ENCODE results near the gene HOXC6.

Gene HOXC6

GRCh38 chr12:54011665-54012532 is 16.3 kb upstream of the HOXC6 start:
- H3K4me1 ChIP-seq (ENCODE audit: control insufficient read depth, insufficient read depth, low read length) = peaks cover 11% of the 10 kb centered on the region
- H3K27me3 ChIP-seq (ENCODE audit: control insufficient read depth in 1 of 2, insufficient read depth in 2 of 2, low read length in 2 of 2) = peaks cover 80 to 90% of the 10 kb centered on the region in 2 donors
- no peak overlapping the region for H3K27ac ChIP-seq (ENCODE audit: low read length)

GRCh38 chr12:54012631-54013409 is 15.4 kb upstream of the HOXC6 start:
- no peaks in the 10 kb centered on the region for H3K36me3 ChIP-seq (ENCODE audit: control insufficient read depth in 2 of 2, insufficient read depth in 2 of 2, low read length in 2 of 2)
- no peak overlapping the region for H3K4me3 ChIP-seq (ENCODE audit: low read length in 2 of 2)
- no peak overlapping the region for H3K9ac ChIP-seq (ENCODE audit: low read length in 2 of 2)
- peaks cover 76 to 87% of the 10 kb centered on the region in 2 donors for H3K27me3 ChIP-seq (ENCODE audit: control insufficient read depth in 1 of 2, insufficient read depth in 2 of 2, low read length in 2 of 2)
- H3K9me3 ChIP-seq (ENCODE audit: control insufficient read depth in 2 of 2, low read length in 2 of 2) = no peaks in the 10 kb centered on the region
- H3K4me1 ChIP-seq (ENCODE audit: control insufficient read depth, insufficient read depth, low read length) = peaks cover 13% of the 10 kb centered on the region
- H3K27ac ChIP-seq (ENCODE audit: low read length) = no peak overlapping the region

More at GRCh38 chr12:54011665-54012532, 16.3 kb upstream of the HOXC6 start:
- no peak overlapping the region for H3K4me3 ChIP-seq (ENCODE audit: low read length in 2 of 2)
- H3K36me3 ChIP-seq (ENCODE audit: control insufficient read depth in 2 of 2, insufficient read depth in 2 of 2, low read length in 2 of 2) = no peaks in the 10 kb centered on the region
- H3K9me3 ChIP-seq (ENCODE audit: control insufficient read depth in 2 of 2, low read length in 2 of 2) = no peaks in the 10 kb centered on the region
- no peak overlapping the region for H3K9ac ChIP-seq (ENCODE audit: low read length in 2 of 2)

GRCh38 chr12:54014377-54015017 is 13.7 kb upstream of the HOXC6 start:
- peak overlapping the region in 1 of 2 donors; percentile 29 for H3K4me3 ChIP-seq (ENCODE audit: low read length in 2 of 2)
- no peaks in the 10 kb centered on the region for H3K36me3 ChIP-seq (ENCODE audit: control insufficient read depth in 2 of 2, insufficient read depth in 2 of 2, low read length in 2 of 2)
- no peaks in the 10 kb centered on the region for H3K9me3 ChIP-seq (ENCODE audit: control insufficient read depth in 2 of 2, low read length in 2 of 2)
- peaks cover 75 to 88% of the 10 kb centered on the region in 2 donors for H3K27me3 ChIP-seq (ENCODE audit: control insufficient read depth in 1 of 2, insufficient read depth in 2 of 2, low read length in 2 of 2)
- no peak overlapping the region for H3K9ac ChIP-seq (ENCODE audit: low read length in 2 of 2)
- H3K27ac ChIP-seq (ENCODE audit: low read length) = no peak overlapping the region
- peaks cover 17% of the 10 kb centered on the region for H3K4me1 ChIP-seq (ENCODE audit: control insufficient read depth, insufficient read depth, low read length)

GRCh38 chr12:54015018-54015931 is 13.0 kb upstream of the HOXC6 start:
- H3K4me1 ChIP-seq (ENCODE audit: control insufficient read depth, insufficient read depth, low read length) = peaks cover 15% of the 10 kb centered on the region
- H3K27me3 ChIP-seq (ENCODE audit: control insufficient read depth in 1 of 2, insufficient read depth in 2 of 2, low read length in 2 of 2) = peaks cover 74 to 88% of the 10 kb centered on the region in 2 donors
- H3K27ac ChIP-seq (ENCODE audit: low read length) = no peak overlapping the region
- H3K9ac ChIP-seq (ENCODE audit: low read length in 2 of 2) = no peak overlapping the region
- no peak overlapping the region for H3K4me3 ChIP-seq (ENCODE audit: low read length in 2 of 2)
- H3K36me3 ChIP-seq (ENCODE audit: control insufficient read depth in 2 of 2, insufficient read depth in 2 of 2, low read length in 2 of 2) = no peaks in the 10 kb centered on the region
- no peaks in the 10 kb centered on the region for H3K9me3 ChIP-seq (ENCODE audit: control insufficient read depth in 2 of 2, low read length in 2 of 2)

DNA sequence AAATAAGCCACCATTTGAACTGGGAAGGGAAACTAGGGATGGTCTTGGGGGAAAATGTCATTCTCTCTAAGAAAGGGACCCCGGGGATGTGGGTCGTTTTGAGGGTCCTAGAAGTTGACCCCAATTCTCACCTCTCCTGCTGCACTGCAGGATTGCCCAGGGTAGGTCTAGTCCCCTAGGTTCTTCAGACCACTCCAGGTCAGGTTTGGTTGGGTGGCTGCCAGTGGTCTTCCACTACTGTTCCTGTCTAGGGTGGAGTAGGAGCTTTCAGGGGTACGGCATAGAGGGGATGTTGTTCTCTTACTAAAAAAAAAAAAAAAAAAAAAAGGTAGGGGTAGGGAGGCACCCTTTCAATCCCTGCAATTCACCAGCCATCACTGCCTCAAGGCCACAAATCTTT is 12.2 kb upstream of the HOXC6 start:
- peaks cover 15% of the 10 kb centered on the region for H3K4me1 ChIP-seq (ENCODE audit: control insufficient read depth, insufficient read depth, low read length)
- no peaks in the 10 kb centered on the region for H3K36me3 ChIP-seq (ENCODE audit: control insufficient read depth in 2 of 2, insufficient read depth in 2 of 2, low read length in 2 of 2)
- no peak overlapping the region for H3K9ac ChIP-seq (ENCODE audit: low read length in 2 of 2)
- peaks cover 74 to 88% of the 10 kb centered on the region in 2 donors for H3K27me3 ChIP-seq (ENCODE audit: control insufficient read depth in 1 of 2, insufficient read depth in 2 of 2, low read length in 2 of 2)
- no peak overlapping the region for H3K27ac ChIP-seq (ENCODE audit: low read length)
- H3K4me3 ChIP-seq (ENCODE audit: low read length in 2 of 2) = no peak overlapping the region
- H3K9me3 ChIP-seq (ENCODE audit: control insufficient read depth in 2 of 2, low read length in 2 of 2) = no peaks in the 10 kb centered on the region

DNA sequence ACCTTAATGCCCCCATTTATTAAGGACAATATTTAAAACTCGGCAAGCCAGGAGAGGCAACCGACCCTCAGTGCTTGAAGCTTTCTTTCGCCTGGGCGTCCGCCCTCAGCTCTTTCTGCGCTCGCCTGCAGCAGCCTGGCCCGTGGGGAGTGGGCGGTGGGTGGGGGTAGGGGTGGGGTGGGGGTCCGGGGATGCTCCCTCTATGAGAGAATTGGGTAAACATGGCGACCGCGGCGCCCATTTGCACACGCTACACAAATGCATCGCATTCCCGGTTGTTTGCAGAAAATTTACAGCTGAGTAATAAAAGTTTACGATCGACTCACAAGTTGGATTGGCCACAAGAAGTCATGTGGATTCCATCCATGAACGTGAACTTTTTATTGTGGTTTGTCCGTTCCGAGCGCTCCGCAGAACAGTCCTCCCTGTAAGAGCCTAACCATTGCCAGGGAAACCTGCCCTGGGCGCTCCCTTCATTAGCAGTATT is 11.7 kb upstream of the HOXC6 start:
- no peak overlapping the region for H3K9ac ChIP-seq (ENCODE audit: low read length in 2 of 2)
- peaks cover 14% of the 10 kb centered on the region for H3K4me1 ChIP-seq (ENCODE audit: control insufficient read depth, insufficient read depth, low read length)
- no peaks in the 10 kb centered on the region for H3K36me3 ChIP-seq (ENCODE audit: control insufficient read depth in 2 of 2, insufficient read depth in 2 of 2, low read length in 2 of 2)
- H3K27ac ChIP-seq (ENCODE audit: low read length) = no peak overlapping the region
- H3K27me3 ChIP-seq (ENCODE audit: control insufficient read depth in 1 of 2, insufficient read depth in 2 of 2, low read length in 2 of 2) = peaks cover 75 to 88% of the 10 kb centered on the region in 2 donors
- H3K9me3 ChIP-seq (ENCODE audit: control insufficient read depth in 2 of 2, low read length in 2 of 2) = no peaks in the 10 kb centered on the region
- no peak overlapping the region for H3K4me3 ChIP-seq (ENCODE audit: low read length in 2 of 2)

DNA sequence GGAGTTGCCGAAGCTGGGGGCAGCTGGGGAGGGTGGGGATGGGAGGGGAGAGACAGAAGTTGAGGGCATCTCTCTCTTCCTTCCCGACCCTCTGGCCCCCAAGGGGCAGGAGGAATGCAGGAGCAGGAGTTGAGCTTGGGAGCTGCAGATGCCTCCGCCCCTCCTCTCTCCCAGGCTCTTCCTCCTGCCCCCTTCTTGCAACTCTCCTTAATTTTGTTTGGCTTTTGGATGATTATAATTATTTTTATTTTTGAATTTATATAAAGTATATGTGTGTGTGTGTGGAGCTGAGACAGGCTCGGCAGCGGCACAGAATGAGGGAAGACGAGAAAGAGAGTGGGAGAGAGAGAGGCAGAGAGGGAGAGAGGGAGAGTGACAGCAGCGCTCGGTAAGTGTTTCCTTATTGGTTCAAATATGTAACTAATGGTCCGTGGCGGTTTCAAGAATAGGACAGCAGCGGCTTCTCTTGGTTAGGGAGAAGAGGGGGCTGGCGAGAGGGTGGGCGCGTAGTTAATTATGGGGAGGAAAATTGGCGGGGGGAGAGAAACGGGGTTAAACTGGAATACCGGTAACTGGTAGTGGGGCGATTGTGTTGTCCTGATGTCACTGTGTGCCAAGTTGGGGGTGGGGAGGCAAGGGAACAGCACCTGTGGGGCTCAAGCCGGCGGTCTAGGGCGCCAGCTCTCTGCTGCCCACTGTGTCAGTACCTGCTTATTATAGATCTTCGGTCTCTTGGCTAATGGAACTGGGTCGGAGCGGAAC is 11.0 kb upstream of the HOXC6 start:
- H3K36me3 ChIP-seq (ENCODE audit: control insufficient read depth in 2 of 2, insufficient read depth in 2 of 2, low read length in 2 of 2) = no peaks in the 10 kb centered on the region
- peak overlapping the region; percentile 46 to 61 for H3K4me3 ChIP-seq (ENCODE audit: low read length in 2 of 2)
- no peak overlapping the region for H3K9ac ChIP-seq (ENCODE audit: low read length in 2 of 2)
- H3K9me3 ChIP-seq (ENCODE audit: control insufficient read depth in 2 of 2, low read length in 2 of 2) = no peaks in the 10 kb centered on the region
- no peak overlapping the region for H3K27ac ChIP-seq (ENCODE audit: low read length)
- peaks cover 78 to 87% of the 10 kb centered on the region in 2 donors for H3K27me3 ChIP-seq (ENCODE audit: control insufficient read depth in 1 of 2, insufficient read depth in 2 of 2, low read length in 2 of 2)
- peaks cover 13% of the 10 kb centered on the region for H3K4me1 ChIP-seq (ENCODE audit: control insufficient read depth, insufficient read depth, low read length)

DNA sequence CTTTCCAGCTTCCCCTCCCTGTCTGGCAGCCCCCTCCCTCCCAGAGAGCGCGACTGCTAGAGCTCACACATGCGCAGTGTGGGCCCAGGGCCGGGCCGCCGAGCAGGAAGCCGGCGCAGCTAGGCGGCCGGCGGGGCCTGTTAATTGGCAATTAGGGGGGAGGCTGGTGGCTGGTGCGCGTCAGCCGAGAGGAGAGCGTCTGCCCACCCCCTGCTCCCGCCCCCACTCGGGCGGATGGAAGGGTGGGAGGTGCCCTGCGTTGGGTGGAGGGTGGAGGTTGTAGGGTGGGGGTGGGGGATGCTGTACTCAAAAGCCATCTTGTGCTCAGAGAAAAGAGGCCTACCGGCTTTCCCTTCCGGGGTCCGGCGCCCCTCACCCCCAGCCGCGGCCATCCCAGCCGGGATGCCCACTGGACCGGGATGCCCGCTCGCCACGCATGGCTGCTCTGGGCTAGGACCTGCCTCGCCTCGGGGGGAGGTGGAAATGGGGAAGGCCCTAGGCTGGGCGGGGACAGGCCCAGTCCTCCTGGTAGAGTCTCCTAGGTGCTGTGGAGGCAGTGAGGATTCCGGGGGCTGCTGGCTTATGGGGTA is 10.3 kb upstream of the HOXC6 start:
- H3K27me3 ChIP-seq (ENCODE audit: control insufficient read depth in 1 of 2, insufficient read depth in 2 of 2, low read length in 2 of 2) = peaks cover 77 to 86% of the 10 kb centered on the region in 2 donors

DNA sequence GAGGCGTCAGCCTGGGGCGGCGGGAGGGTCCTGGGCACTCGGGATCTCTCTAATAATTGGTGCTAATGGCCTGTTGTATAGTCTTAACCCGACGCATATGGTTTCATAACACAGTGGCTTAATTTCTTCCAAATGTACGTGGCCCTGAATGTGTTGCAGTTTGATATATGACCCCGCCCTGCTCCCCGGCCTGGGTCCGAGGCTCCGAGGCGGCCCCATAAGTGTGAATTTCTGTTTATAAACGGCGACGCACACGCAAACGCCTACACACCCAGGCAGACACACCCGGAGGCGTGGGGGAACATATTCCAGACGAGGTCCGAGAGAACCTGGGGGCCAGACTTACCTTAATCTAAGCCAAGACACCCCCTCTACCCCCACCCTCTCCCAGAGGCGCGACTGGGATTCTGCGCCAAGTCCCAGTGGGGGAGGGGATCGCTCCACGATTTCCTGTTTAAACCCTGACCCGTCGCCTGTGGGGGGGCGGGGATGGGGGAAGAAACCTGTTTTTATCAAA is 9.7 kb upstream of the HOXC6 start:
- peak overlapping the region in 1 of 2 donors; percentile 61 for H3K4me3 ChIP-seq (ENCODE audit: low read length in 2 of 2)
- no peaks in the 10 kb centered on the region for H3K9me3 ChIP-seq (ENCODE audit: control insufficient read depth in 2 of 2, low read length in 2 of 2)
- no peak overlapping the region for H3K27ac ChIP-seq (ENCODE audit: low read length)
- peaks cover 13% of the 10 kb centered on the region for H3K4me1 ChIP-seq (ENCODE audit: control insufficient read depth, insufficient read depth, low read length)
- H3K27me3 ChIP-seq (ENCODE audit: control insufficient read depth in 1 of 2, insufficient read depth in 2 of 2, low read length in 2 of 2) = peaks cover 75 to 86% of the 10 kb centered on the region in 2 donors
- no peaks in the 10 kb centered on the region for H3K36me3 ChIP-seq (ENCODE audit: control insufficient read depth in 2 of 2, insufficient read depth in 2 of 2, low read length in 2 of 2)
- H3K9ac ChIP-seq (ENCODE audit: low read length in 2 of 2) = peak overlapping the region in 1 of 2 donors; percentile 15

More for the DNA sequence above, 10.3 kb upstream of the HOXC6 start:
- Histone ChIP-seq H3K9ac (ENCODE audit: low read length in 2 of 2) (peak overlapping the region in 1 of 2 donors; percentile 15), H3K27ac (ENCODE audit: low read length) (no peak overlapping the region), H3K4me3 (ENCODE audit: low read length in 2 of 2) (peak overlapping the region; percentile 46 to 61), H3K36me3 (ENCODE audit: control insufficient read depth in 2 of 2, insufficient read depth in 2 of 2, low read length in 2 of 2) (no peaks in the 10 kb centered on the region), H3K9me3 (ENCODE audit: control insufficient read depth in 2 of 2, low read length in 2 of 2) (no peaks in the 10 kb centered on the region), H3K4me1 (ENCODE audit: control insufficient read depth, insufficient read depth, low read length) (peaks cover 13% of the 10 kb centered on the region)

All from stomach smooth muscle (tissue), 2 donors.